K562 (cell line): Measurements from ENCODE around the gene RARRES2. TPM values are rescaled to one million over a fixed set of nuclear protein-coding genes. Genes with fewer than 3 reads are reported as not detected.

Experiments used
- AFF4 ChIP-seq: sonication (generic); formaldehyde crosslinking; IDR thresholded peaks from 2 replicates; pipeline ENCODE4 v1.8.0; 2023; ENCODE audit warnings: mild to moderate bottlenecking, missing genetic modification reagents
- BRCA1 ChIP-seq, 2 experiments: fragments of 450-650 bp in 1 of 2; sonication (generic) in 1 of 2; formaldehyde crosslinking in 1 of 2; IDR thresholded peaks; 2 replicates each; pipeline versions ENCODE4 v1.5.0 to v1.6.1; 2017 to 2020; ENCODE audit warnings: mild to moderate bottlenecking in 1 of 2, missing genetic modification reagents in 1 of 2
- CHD1 ChIP-seq: fragments of 200-600 bp; sonication (generic); IDR thresholded peaks from one replicate; pipeline ENCODE4 v1.6.1; 2012; ENCODE audit warnings: mild to moderate bottlenecking, moderate library complexity, low read length, inconsistent platforms
- CTCFL ChIP-seq: IDR thresholded peaks from 2 replicates; pipeline ENCODE4 v1.6.1; 2011; ENCODE audit warnings: borderline replicate concordance, low read depth, mild to moderate bottlenecking, moderate library complexity, low read length; ENCODE audit not compliant: insufficient read depth, poor library complexity, severe bottlenecking
- ERF ChIP-seq: fragments of 450-650 bp; formaldehyde crosslinking; IDR thresholded peaks from 2 replicates; pipeline ENCODE4 v1.4.0; 2020; ENCODE audit warnings: mild to moderate bottlenecking, mixed read lengths
- FOXJ3 ChIP-seq: sonication (generic); formaldehyde crosslinking; IDR thresholded peaks from 2 replicates; pipeline ENCODE4 v1.4.0; 2020; ENCODE audit warnings: mild to moderate bottlenecking, missing genetic modification reagents
- HNRNPUL1 ChIP-seq: fragments of 200-400 bp; formaldehyde crosslinking; IDR thresholded peaks from 2 replicates; pipeline ENCODE4 v1.6.1; 2017; ENCODE audit warnings: low read length
- POLR2AphosphoS2 ChIP-seq: IDR thresholded peaks from 2 replicates; pipeline ENCODE4 v1.6.1; 2012; ENCODE audit warnings: low read length, improper control_type of control experiment
- THRA ChIP-seq: fragments of 450-650 bp; IDR thresholded peaks from 2 replicates; pipeline ENCODE4 v1.6.1; 2017; ENCODE audit warnings: mild to moderate bottlenecking, moderate library complexity
- ZFP36 ChIP-seq: fragments of 150-350 bp; IDR thresholded peaks from 2 replicates; pipeline ENCODE4 v1.6.1; 2018; ENCODE audit warnings: low read length, low read depth; ENCODE audit not compliant: partially characterized antibody
- ZKSCAN3 ChIP-seq: fragments of 250-450 bp; sonication (Bioruptor Pico); IDR thresholded peaks from 2 replicates; pipeline ENCODE4 v1.4.0; 2020
- polyA plus RNA-seq, 8 experiments: library from polyadenylated mRNA; depleted of rRNA in 4 of 8; stranded (reverse) in 5 of 8; unstranded in 3 of 8; fragments of >200 nt; fragmentation: Nextera tagmentation in 2 of 8; fragmentation: Illumina TruSeq in 1 of 8; extraction: Ambion mirVana in 2 of 8; extraction: Trizol in 1 of 8; gene quantifications; 2 replicates each; pipeline versions ENCODE4 v1.2.1 to v1.2.3, GENCODE V29; 2011 to 2014; ENCODE audit warnings: inconsistent platforms in 1 of 8, missing spikeins in 1 of 8
- total RNA-seq, 7 experiments: library from RNA; depleted of rRNA in 6 of 7; stranded (reverse); fragments of >200 nt in 6 of 7; fragmentation: Illumina TruSeq in 2 of 7; extraction: Trizol in 2 of 7; gene quantifications; 2 replicates each; pipeline versions ENCODE4 v1.2.1 to v1.2.3, GENCODE V29; 2011 to 2021; ENCODE audit warnings: low replicate concordance in 1 of 7

The RARRES2 gene
- total and polyA plus RNA-seq, 9 of the 15 experiments (the other 6 are each of a cell fraction or from before 2014, with no cell fraction given) = 0.11 to 1.7 (median 0.23) TPM; not detected in 6

- TF ChIP-seq ZFP36 (no peak), FOXJ3 (CRISPR knock-in tag) (no peak), THRA (no peak), ZKSCAN3 (CRISPR knock-in tag) (no peak), POLR2AphosphoS2 (peak; percentile 13; the same call in 1 of the 2 replicates), CHD1 (peak; percentile 97), AFF4 (CRISPR knock-in tag) (no peak), HNRNPUL1 (no peak), BRCA1 (IDR thresholded peaks at IDR 0.05) (no peak), BRCA1 (CRISPR knock-in tag; IDR thresholded peaks at IDR 0.05) (no peak), ERF (CRISPR knock-in tag) (peak; percentile 28; the same call in 1 of the 2 replicates), CTCFL (no peak)
Observed at GRCh38 chr7:150368884-150369747, 27.7 kb upstream of the RARRES2 start (continued).
